ENCODE measurements around the gene JAKMIP1. TPM values are rescaled to one million over a fixed set of nuclear protein-coding genes. Genes with fewer than 3 reads are reported as not detected.

The JAKMIP1 gene
- total RNA-seq, 2 donors from 2014 or later = 0.78 to 1.3 TPM

GRCh38 chr4:6125103-6125651, 75.2 kb downstream of the JAKMIP1 start:
- Histone ChIP-seq H3K9me3 (no peaks in the 10 kb centered on the region), H3K27me3 (no peaks in the 10 kb centered on the region), H3K4me3 (no peak overlapping the region), H3K36me3 (replicated peaks in 1 of 2; ENCODE audit: insufficient read depth in 1 of 2, low read depth in 2 of 2) (no peaks in the 10 kb centered on the region), H3K4me1 (no peaks in the 10 kb centered on the region), H3K27ac (no peak overlapping the region)
- DNase-seq = no peak
- ATAC-seq = no peak
- WGBS, 2 donors = 0 to 72% methylated on average over 1 to 5 of the region's 5 CpGs
- TF ChIP-seq POLR2A (IDR thresholded peaks at IDR 0.05) = no peak
- intact Hi-C loops (cut with DNase I) = no loop called here

GRCh38 chr4:6124386-6125102, 75.8 kb downstream of the JAKMIP1 start:
- no peak for TF ChIP-seq CTCF (IDR thresholded peaks at IDR 0.05)
- no peak for TF ChIP-seq POLR2A (IDR thresholded peaks at IDR 0.05)
- 88 to 91% methylated on average over 6 of the region's 6 CpGs for whole genome bisulfite sequencing, 2 donors
- intact Hi-C loops (cut with DNase I) = no loop called here
- DNase-seq = no peak
- Histone ChIP-seq H3K9me3 (no peaks in the 10 kb centered on the region), H3K36me3 (replicated peaks in 1 of 2; ENCODE audit: insufficient read depth in 1 of 2, low read depth in 2 of 2) (no peaks in the 10 kb centered on the region), H3K27me3 (no peaks in the 10 kb centered on the region), H3K4me3 (no peak overlapping the region), H3K4me1 (no peaks in the 10 kb centered on the region), H3K27ac (no peak overlapping the region)
- no peak for ATAC-seq

- no peak for TF ChIP-seq CTCF (IDR thresholded peaks at IDR 0.05)
- no peak for TF ChIP-seq POLR2A (IDR thresholded peaks at IDR 0.05)
- H3K27me3 ChIP-seq = no peaks in the 10 kb centered on the region
- H3K4me1 ChIP-seq = no peaks in the 10 kb centered on the region
- H3K4me3 ChIP-seq = no peak overlapping the region
- no peak for ATAC-seq
- no peaks in the 10 kb centered on the region for H3K9me3 ChIP-seq
- no peak for DNase-seq
- 89 to 90% methylated on average over 2 to 13 of the region's 13 CpGs for WGBS, 2 donors
- intact Hi-C loops (cut with DNase I) = no loop called here
- H3K27ac ChIP-seq = no peak overlapping the region
- H3K36me3 ChIP-seq (replicated peaks in 1 of 2; ENCODE audit: insufficient read depth in 1 of 2, low read depth in 2 of 2) = no peaks in the 10 kb centered on the region
Measured at GRCh38 chr4:6123976-6124375, 76.4 kb downstream of the JAKMIP1 start.

- H3K9me3 ChIP-seq = no peaks in the 10 kb centered on the region
- WGBS, 2 donors = 62 to 95% methylated on average over 2 of the region's 2 CpGs
- DNase-seq = no peak
- intact Hi-C loops (cut with DNase I) = no loop called here
- ATAC-seq = no peak
- H3K36me3 ChIP-seq (replicated peaks in 1 of 2; ENCODE audit: insufficient read depth in 1 of 2, low read depth in 2 of 2) = no peaks in the 10 kb centered on the region
- no peaks in the 10 kb centered on the region for H3K4me1 ChIP-seq
- no peak for TF ChIP-seq CTCF (IDR thresholded peaks at IDR 0.05)
- TF ChIP-seq POLR2A (IDR thresholded peaks at IDR 0.05) = no peak
- no peak overlapping the region for H3K27ac ChIP-seq
- H3K27me3 ChIP-seq = no peaks in the 10 kb centered on the region
- no peak overlapping the region for H3K4me3 ChIP-seq
Measured at GRCh38 chr4:6123541-6123940, 76.8 kb downstream of the JAKMIP1 start.

GRCh38 chr4:6123116-6123515, 77.2 kb downstream of the JAKMIP1 start:
- DNase-seq = no peak
- H3K4me3 ChIP-seq = no peak overlapping the region
- H3K36me3 ChIP-seq (replicated peaks in 1 of 2; ENCODE audit: insufficient read depth in 1 of 2, low read depth in 2 of 2) = no peaks in the 10 kb centered on the region
- H3K27ac ChIP-seq = no peak overlapping the region
- no peaks in the 10 kb centered on the region for H3K4me1 ChIP-seq
- intact Hi-C loops (cut with DNase I) = no loop called here
- no peak for ATAC-seq
- no peaks in the 10 kb centered on the region for H3K9me3 ChIP-seq
- TF ChIP-seq CTCF (IDR thresholded peaks at IDR 0.05) = no peak
- 55 to 57% methylated on average over 7 of the region's 7 CpGs for WGBS, 2 donors
- no peaks in the 10 kb centered on the region for H3K27me3 ChIP-seq

Measured in body of pancreas (tissue), 4 donors.